Measurements from ENCODE around the gene KYAT1. TPM values are rescaled to one million over a fixed set of nuclear protein-coding genes. Genes with fewer than 3 reads are reported as not detected.

Gene KYAT1
- total and polyA plus RNA-seq, 4 donors: 4.5 to 11.4 (median 8.5) TPM

GRCh38 chr9:128829477-128830251 lies 52.1 kb downstream of the KYAT1 start, which contains the start of gene SPOUT1:
Gene SPOUT1, minus strand, starts transcription at chr9:128829794. Its CDS starts 14 bp downstream, at chr9:128829780.
- ATAC-seq (ENCODE audit: low FRiP score): peak; percentile 96
- H3K4me1 ChIP-seq (ENCODE audit: control insufficient read depth in 1 of 2, insufficient read depth in 2 of 2, low read length in 2 of 2): no peaks in the 10 kb centered on the region
- peak; percentile 95 to 97 for DNase-seq
- H3K27me3 ChIP-seq (ENCODE audit: control insufficient read depth in 1 of 2, insufficient read depth in 2 of 2, low read length in 1 of 2): no peaks in the 10 kb centered on the region
- H3K4me3 ChIP-seq (ENCODE audit: low read length in 2 of 2): peak within 1 kb of the TSS; percentile 31 to 44
- H3K27ac ChIP-seq (ENCODE audit: low read depth in 1 of 2, low read length in 2 of 2): peak within 1 kb of the TSS in 1 of 2 donors; percentile 37
- no peaks in the 10 kb centered on the region for H3K9me3 ChIP-seq (ENCODE audit: control insufficient read depth, low read length)
- 1% methylated on average over 47 to 56 of the region's 56 CpGs for WGBS, 2 donors
- peaks cover 0 to 1% of the 10 kb centered on the region in 2 donors for H3K36me3 ChIP-seq (ENCODE audit: control insufficient read depth in 1 of 2, insufficient read depth in 2 of 2, low read length in 1 of 2)
- intact Hi-C loops (cut with DNase I): no loop called here

GRCh38 chr9:128828719-128829452 lies 52.9 kb downstream of the KYAT1 start:
- no peak for ATAC-seq (ENCODE audit: low FRiP score)
- Histone ChIP-seq H3K9me3 (ENCODE audit: control insufficient read depth, low read length) (no peaks in the 10 kb centered on the region), H3K27me3 (ENCODE audit: control insufficient read depth in 1 of 2, insufficient read depth in 2 of 2, low read length in 1 of 2) (no peaks in the 10 kb centered on the region), H3K4me3 (ENCODE audit: low read length in 2 of 2) (peak overlapping the region; percentile 31 to 44), H3K27ac (ENCODE audit: low read depth in 1 of 2, low read length in 2 of 2) (peak overlapping the region in 1 of 2 donors; percentile 37), H3K4me1 (ENCODE audit: control insufficient read depth in 1 of 2, insufficient read depth in 2 of 2, low read length in 2 of 2) (no peaks in the 10 kb centered on the region), H3K36me3 (ENCODE audit: control insufficient read depth in 1 of 2, insufficient read depth in 2 of 2, low read length in 1 of 2) (peaks cover 0 to 1% of the 10 kb centered on the region in 2 donors)
- intact Hi-C loops (cut with DNase I): no loop called here
- 29 to 33% methylated on average over 18 of the region's 18 CpGs for WGBS, 2 donors
- peak in 1 of 2 donors; percentile 17 for DNase-seq

GRCh38 chr9:128828267-128828666 lies 53.5 kb downstream of the KYAT1 start:
- intact Hi-C loops (cut with DNase I): no loop called here
- peaks cover 0 to 1% of the 10 kb centered on the region in 2 donors for H3K36me3 ChIP-seq (ENCODE audit: control insufficient read depth in 1 of 2, insufficient read depth in 2 of 2, low read length in 1 of 2)
- H3K4me3 ChIP-seq (ENCODE audit: low read length in 2 of 2): no peak overlapping the region
- ATAC-seq (ENCODE audit: low FRiP score) (no peak), DNase-seq (no peak)
- no peak overlapping the region for H3K27ac ChIP-seq (ENCODE audit: low read depth in 1 of 2, low read length in 2 of 2)
- WGBS, 2 donors: 90 to 92% methylated on average over 8 of the region's 8 CpGs
- H3K4me1 ChIP-seq (ENCODE audit: control insufficient read depth in 1 of 2, insufficient read depth in 2 of 2, low read length in 2 of 2): no peaks in the 10 kb centered on the region
- no peaks in the 10 kb centered on the region for H3K9me3 ChIP-seq (ENCODE audit: control insufficient read depth, low read length)
- no peaks in the 10 kb centered on the region for H3K27me3 ChIP-seq (ENCODE audit: control insufficient read depth in 1 of 2, insufficient read depth in 2 of 2, low read length in 1 of 2)

- no peaks in the 10 kb centered on the region for H3K4me1 ChIP-seq (ENCODE audit: control insufficient read depth in 1 of 2, insufficient read depth in 2 of 2, low read length in 2 of 2)
- no peak for DNase-seq
- H3K27ac ChIP-seq (ENCODE audit: low read depth in 1 of 2, low read length in 2 of 2): no peak overlapping the region
- ATAC-seq (ENCODE audit: low FRiP score): no peak
- intact Hi-C loops (cut with DNase I): no loop called here
- no peaks in the 10 kb centered on the region for H3K27me3 ChIP-seq (ENCODE audit: control insufficient read depth in 1 of 2, insufficient read depth in 2 of 2, low read length in 1 of 2)
- WGBS, 2 donors: 91 to 93% methylated on average over 22 of the region's 22 CpGs
- peaks cover 0 to 5% of the 10 kb centered on the region in 2 donors for H3K36me3 ChIP-seq (ENCODE audit: control insufficient read depth in 1 of 2, insufficient read depth in 2 of 2, low read length in 1 of 2)
- H3K9me3 ChIP-seq (ENCODE audit: control insufficient read depth, low read length): no peaks in the 10 kb centered on the region
- no peak overlapping the region for H3K4me3 ChIP-seq (ENCODE audit: low read length in 2 of 2)
These were observed 55.6 kb downstream of the KYAT1 start for GRCh38 chr9:128825923-128826700.

DNA sequence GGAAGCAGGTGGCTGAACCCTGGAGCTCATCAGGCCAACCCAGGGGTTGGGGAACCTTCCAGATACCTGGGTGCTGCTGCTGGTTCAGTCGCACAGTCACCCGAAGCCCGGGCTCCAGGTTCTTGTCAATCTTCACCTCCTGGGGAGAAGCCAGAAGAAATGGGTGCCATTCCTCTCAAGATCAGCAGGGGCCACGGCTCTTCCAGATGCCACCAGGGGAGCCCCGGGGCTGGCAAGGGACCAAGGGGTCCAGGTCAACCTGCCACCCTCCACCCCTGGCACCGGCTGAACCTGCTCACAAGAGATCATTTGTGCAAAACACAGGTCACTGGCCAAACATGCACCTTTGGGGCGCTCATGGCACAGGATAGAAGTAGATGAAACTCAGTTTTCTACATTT lies 56.8 kb downstream of the KYAT1 start:
- Histone ChIP-seq H3K4me3 (ENCODE audit: low read length in 2 of 2) (no peak overlapping the region), H3K27me3 (ENCODE audit: control insufficient read depth in 1 of 2, insufficient read depth in 2 of 2, low read length in 1 of 2) (no peaks in the 10 kb centered on the region), H3K27ac (ENCODE audit: low read depth in 1 of 2, low read length in 2 of 2) (no peak overlapping the region), H3K36me3 (ENCODE audit: control insufficient read depth in 1 of 2, insufficient read depth in 2 of 2, low read length in 1 of 2) (peaks cover 0 to 5% of the 10 kb centered on the region in 2 donors), H3K4me1 (ENCODE audit: control insufficient read depth in 1 of 2, insufficient read depth in 2 of 2, low read length in 2 of 2) (no peaks in the 10 kb centered on the region), H3K9me3 (ENCODE audit: control insufficient read depth, low read length) (no peaks in the 10 kb centered on the region)
- 82 to 86% methylated on average over 7 of the region's 7 CpGs for WGBS, 2 donors
- intact Hi-C loops (cut with DNase I): no loop called here
- ATAC-seq (ENCODE audit: low FRiP score): no peak
- DNase-seq: no peak

- 85 to 88% methylated on average over 12 of the region's 12 CpGs for WGBS, 2 donors
- ATAC-seq (ENCODE audit: low FRiP score): no peak
- no peak for DNase-seq
- H3K27ac ChIP-seq (ENCODE audit: low read depth in 1 of 2, low read length in 2 of 2): no peak overlapping the region
- no peaks in the 10 kb centered on the region for H3K9me3 ChIP-seq (ENCODE audit: control insufficient read depth, low read length)
- no peak overlapping the region for H3K4me3 ChIP-seq (ENCODE audit: low read length in 2 of 2)
- H3K27me3 ChIP-seq (ENCODE audit: control insufficient read depth in 1 of 2, insufficient read depth in 2 of 2, low read length in 1 of 2): no peaks in the 10 kb centered on the region
- intact Hi-C loops (cut with DNase I): no loop called here
- H3K36me3 ChIP-seq (ENCODE audit: control insufficient read depth in 1 of 2, insufficient read depth in 2 of 2, low read length in 1 of 2): peaks cover 0 to 5% of the 10 kb centered on the region in 2 donors
- no peaks in the 10 kb centered on the region for H3K4me1 ChIP-seq (ENCODE audit: control insufficient read depth in 1 of 2, insufficient read depth in 2 of 2, low read length in 2 of 2)
These were observed 57.8 kb downstream of the KYAT1 start for GRCh38 chr9:128823903-128824406.

DNA sequence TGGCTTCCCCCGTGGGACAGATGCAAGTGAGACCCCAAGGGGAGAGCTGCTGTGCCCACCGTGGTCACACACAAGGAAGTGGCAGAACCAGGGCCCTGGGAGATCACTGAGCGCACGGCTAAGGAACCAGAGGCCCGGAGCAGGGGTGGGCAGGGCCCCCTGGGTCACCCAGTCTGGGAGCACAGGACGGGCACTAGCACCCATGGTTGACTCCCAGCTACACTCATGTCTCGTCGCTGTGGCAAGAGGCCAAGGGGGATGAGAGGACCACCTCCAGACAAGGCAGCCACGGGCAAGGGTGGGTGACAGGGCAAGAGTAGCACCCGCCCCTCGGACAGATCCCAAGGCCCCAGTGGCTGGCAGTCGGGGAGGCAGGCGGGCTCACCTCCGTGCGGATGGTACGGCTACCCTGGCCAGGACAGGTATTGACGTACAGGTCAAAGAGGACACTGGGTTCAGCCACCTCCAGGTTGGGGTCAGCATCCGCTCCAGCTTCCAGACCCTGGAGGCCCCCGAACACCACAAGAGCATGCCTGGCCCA lies 58.3 kb downstream of the KYAT1 start:
- H3K4me1 ChIP-seq (ENCODE audit: control insufficient read depth in 1 of 2, insufficient read depth in 2 of 2, low read length in 2 of 2): no peaks in the 10 kb centered on the region
- no peak for DNase-seq
- intact Hi-C loops (cut with DNase I): no loop called here
- H3K27me3 ChIP-seq (ENCODE audit: control insufficient read depth in 1 of 2, insufficient read depth in 2 of 2, low read length in 1 of 2): no peaks in the 10 kb centered on the region
- H3K27ac ChIP-seq (ENCODE audit: low read depth in 1 of 2, low read length in 2 of 2): no peak overlapping the region
- 86 to 87% methylated on average over 17 to 19 of the region's 19 CpGs for WGBS, 2 donors
- no peak for ATAC-seq (ENCODE audit: low FRiP score)
- peaks cover 0 to 5% of the 10 kb centered on the region in 2 donors for H3K36me3 ChIP-seq (ENCODE audit: control insufficient read depth in 1 of 2, insufficient read depth in 2 of 2, low read length in 1 of 2)
- H3K4me3 ChIP-seq (ENCODE audit: low read length in 2 of 2): no peak overlapping the region
- H3K9me3 ChIP-seq (ENCODE audit: control insufficient read depth, low read length): no peaks in the 10 kb centered on the region

GRCh38 chr9:128822407-128823042 lies 59.2 kb downstream of the KYAT1 start:
- H3K36me3 ChIP-seq (ENCODE audit: control insufficient read depth in 1 of 2, insufficient read depth in 2 of 2, low read length in 1 of 2): peaks cover 0 to 5% of the 10 kb centered on the region in 2 donors
- ATAC-seq (ENCODE audit: low FRiP score) (no peak), DNase-seq (no peak)
- intact Hi-C loops (cut with DNase I): no loop called here
- H3K27me3 ChIP-seq (ENCODE audit: control insufficient read depth in 1 of 2, insufficient read depth in 2 of 2, low read length in 1 of 2): no peaks in the 10 kb centered on the region
- H3K27ac ChIP-seq (ENCODE audit: low read depth in 1 of 2, low read length in 2 of 2): no peak overlapping the region
- 90 to 93% methylated on average over 20 to 22 of the region's 22 CpGs for WGBS, 2 donors
- no peaks in the 10 kb centered on the region for H3K9me3 ChIP-seq (ENCODE audit: control insufficient read depth, low read length)
- H3K4me1 ChIP-seq (ENCODE audit: control insufficient read depth in 1 of 2, insufficient read depth in 2 of 2, low read length in 2 of 2): no peaks in the 10 kb centered on the region
- no peak overlapping the region for H3K4me3 ChIP-seq (ENCODE audit: low read length in 2 of 2)
